Measurements from ENCODE around the gene NEURL1B.

DNA sequence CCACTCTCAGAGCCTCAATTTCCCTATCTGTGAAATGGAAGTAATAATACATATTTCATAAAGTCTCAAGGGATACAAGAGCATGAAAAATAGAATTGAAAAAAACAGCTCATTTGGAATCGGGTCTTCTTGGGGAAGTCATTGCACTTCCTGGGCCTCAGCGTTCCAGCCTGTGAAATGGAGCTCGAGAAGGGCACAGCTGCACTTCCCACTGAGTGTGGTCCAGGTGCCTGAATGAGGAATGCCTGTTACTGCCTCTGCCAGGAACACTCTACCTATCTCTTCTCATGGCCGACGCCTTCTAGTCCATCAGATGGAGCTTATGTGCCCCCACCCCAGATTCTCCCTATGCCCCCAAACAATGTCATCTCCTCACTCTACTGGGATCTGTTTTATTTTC lies 924 bp upstream of the NEURL1B start:
- TF ChIP-seq CTCF (conservative IDR thresholded peaks at IDR 0.05 in 1 of 2, IDR thresholded peaks at IDR 0.05 in 1 of 2; ENCODE audit: extremely low read depth in 1 of 2, insufficient read depth in 1 of 2, low read depth in 1 of 2, low read length in 2 of 2) = no peak
- TF ChIP-seq EZH2 (IDR thresholded peaks at IDR 0.05; ENCODE audit: borderline replicate concordance, low read length) = no peak
